HCT116 (cell line): Measurements from ENCODE around the gene OR10A6. TPM values are rescaled to one million over a fixed set of nuclear protein-coding genes. Genes with fewer than 3 reads are reported as not detected.

Experiments used
- ATAC-seq: fragments of 200-7000 bp; cut with Tn5 transposase; 2 replicates; pipeline ENCODE4 v1.9.1; 2020; ENCODE audit warnings: mild to moderate bottlenecking, moderate library complexity
- BruUV-seq: library from RNA; stranded (reverse); fragments of 400-500 nt; replicated peaks from 2 replicates; lab custom pipeline; 2021; lab: Mats Ljungman, UMichigan
- CTCF ChIA-PET: fragments of 300-600 bp; sonication (Branson Sonifier 250); formaldehyde crosslinking; loops from one replicate; lab custom pipeline; 2021; ENCODE audit warnings: antibody characterized with exemption; lab: Charles Lee
- POLR2A ChIA-PET: fragments of 300-600, 350-600 bp; sonication (Branson Sonifier 250); formaldehyde crosslinking; loops from one replicate; lab custom pipeline; 2021; ENCODE audit warnings: antibody characterized with exemption; lab: Charles Lee
- RAD21 ChIA-PET, 2 experiments: fragments of 300-600 bp; sonication (Branson Sonifier 250); formaldehyde crosslinking; loops; one replicate each; lab custom pipeline; 2023; ENCODE audit warnings: low total read pairs in 2 of 2; ENCODE audit not compliant: uncharacterized antibody in 2 of 2, unreplicated experiment in 2 of 2, low non-redundant PET in 1 of 2; lab: Charles Lee
- DNase-seq: peaks from one replicate; pipeline ENCODE4 v3.0.0-alpha.2; 2010; ENCODE audit warnings: low read depth, low spot score
- H2AFZ ChIP-seq: fragments of 200-600 bp; shearing (Covaris generic), sonication (generic); 2 replicates; pipeline ENCODE4 v1.6.1; 2017; ENCODE audit warnings: low read depth, mixed run types, mixed read lengths, antibody characterized with exemption, low read length; ENCODE audit not compliant: poor library complexity, severe bottlenecking
- H3K27ac ChIP-seq: 2 replicates; pipeline ENCODE4 v1.5.1; 2012; ENCODE audit warnings: low read depth, low read length
- H3K27me3 ChIP-seq: fragments of 200-600 bp; sonication (generic); 2 replicates; pipeline ENCODE4 v1.6.1; 2016; ENCODE audit warnings: mixed run types, low read length, mixed read lengths; ENCODE audit not compliant: insufficient read depth
- H3K36me3 ChIP-seq, 2 experiments: fragments of 200-500 bp in 1 of 2; fragments of 200-600 bp in 1 of 2; sonication (Bioruptor generic) in 1 of 2; sonication (generic) in 1 of 2; 2 replicates each; pipeline versions ENCODE4 v1.5.1 to v1.6.1; 2014 to 2016; ENCODE audit warnings: low read length in 2 of 2, inconsistent platforms in 1 of 2, mixed read lengths in 1 of 2, mixed run types in 1 of 2; ENCODE audit not compliant: insufficient read depth in 2 of 2, control insufficient read depth in 1 of 2
- H3K4me1 ChIP-seq, 2 experiments: fragments of 200-600 bp in 1 of 2; sonication (generic) in 1 of 2; 2 replicates each; pipeline versions ENCODE4 v1.5.1 to v1.6.1; 2012 to 2017; ENCODE audit warnings: low read length in 2 of 2, inconsistent platforms in 1 of 2, mild to moderate bottlenecking in 1 of 2, mixed read lengths in 1 of 2, mixed run types in 1 of 2, moderate library complexity in 1 of 2; ENCODE audit not compliant: insufficient read depth in 2 of 2, control insufficient read depth in 1 of 2
- H3K4me2 ChIP-seq: fragments of 200-600 bp; sonication (generic); 2 replicates; pipeline ENCODE4 v1.6.1; 2017; ENCODE audit warnings: mixed run types, low read length, mixed read lengths
- H3K4me3 ChIP-seq, 2 experiments: fragments of 200-600 bp in 1 of 2; sonication (generic) in 1 of 2; replicated peaks in 1 of 2; 2 replicates each; pipeline ENCODE4 v1.5.1; 2011 to 2016; ENCODE audit warnings: low read length in 2 of 2, control low read depth in 1 of 2, low read depth in 1 of 2, mild to moderate bottlenecking in 1 of 2, mixed read lengths in 1 of 2, mixed run types in 1 of 2
- H3K79me2 ChIP-seq: fragments of 200-600 bp; sonication (generic); 2 replicates; pipeline ENCODE4 v1.6.1; 2017; ENCODE audit warnings: mild to moderate bottlenecking, mixed run types, low read length, moderate library complexity, mixed read lengths; ENCODE audit not compliant: insufficient read depth
- H3K9ac ChIP-seq: fragments of 200-600 bp; sonication (generic); 2 replicates; pipeline ENCODE4 v1.6.1; 2016; ENCODE audit warnings: low read length, mixed read lengths
- H3K9me2 ChIP-seq: fragments of 200-600 bp; sonication (generic), shearing (Covaris generic); 2 replicates; pipeline ENCODE4 v1.6.1; 2017; ENCODE audit warnings: mixed run types, mild to moderate bottlenecking, moderate library complexity; ENCODE audit not compliant: insufficient read depth
- H3K9me3 ChIP-seq, 2 experiments: fragments of 200-500 bp in 1 of 2; fragments of 200-600 bp in 1 of 2; sonication (Bioruptor generic) in 1 of 2; sonication (generic) in 1 of 2; 2 replicates each; pipeline ENCODE4 v1.6.1; 2014 to 2017; ENCODE audit warnings: low read length in 2 of 2, mixed read lengths in 2 of 2, inconsistent platforms in 1 of 2, low read depth in 1 of 2, mild to moderate bottlenecking in 1 of 2, mixed run types in 1 of 2, moderate library complexity in 1 of 2; ENCODE audit not compliant: control insufficient read depth in 1 of 2, insufficient read depth in 1 of 2
- H4K20me1 ChIP-seq: fragments of 200-600 bp; sonication (generic), shearing (Covaris generic); 2 replicates; pipeline ENCODE4 v1.6.1; 2017; ENCODE audit warnings: mixed run types, mild to moderate bottlenecking, moderate library complexity; ENCODE audit not compliant: insufficient read depth
- CBX3 ChIP-seq: IDR thresholded peaks from 2 replicates; pipeline ENCODE4 v1.6.1; 2012; ENCODE audit warnings: low read depth
- POLR2A ChIP-seq: IDR thresholded peaks from 2 replicates; pipeline ENCODE4 v1.7.0; 2011; ENCODE audit warnings: borderline replicate concordance; ENCODE audit not compliant: insufficient read depth, insufficient read length; ENCODE audit errors: extremely low read depth
- SRF ChIP-seq: IDR thresholded peaks from 2 replicates; pipeline ENCODE4 v1.6.1; 2012; ENCODE audit warnings: low read depth
- intact Hi-C: fragments of 100-400 bp; cut with micrococcal nuclease; formaldehyde crosslinking; loops from 2 replicates; pipeline ENCODE4 v1.10.0; 2022
- total RNA-seq: library from RNA; stranded (reverse); gene quantifications from one replicate; pipeline ENCODE4 v1.2.1, GENCODE V29; 2021; ENCODE audit not compliant: unreplicated experiment
- TF ChIP-seq, protein P1 (sequence below): IDR thresholded peaks from 2 replicates; pipeline ENCODE4 v1.6.1; 2012; ENCODE audit warnings: low read depth

Gene OR10A6
- total RNA-seq, 1 experiment from 2014 or later = not detected

DNA sequence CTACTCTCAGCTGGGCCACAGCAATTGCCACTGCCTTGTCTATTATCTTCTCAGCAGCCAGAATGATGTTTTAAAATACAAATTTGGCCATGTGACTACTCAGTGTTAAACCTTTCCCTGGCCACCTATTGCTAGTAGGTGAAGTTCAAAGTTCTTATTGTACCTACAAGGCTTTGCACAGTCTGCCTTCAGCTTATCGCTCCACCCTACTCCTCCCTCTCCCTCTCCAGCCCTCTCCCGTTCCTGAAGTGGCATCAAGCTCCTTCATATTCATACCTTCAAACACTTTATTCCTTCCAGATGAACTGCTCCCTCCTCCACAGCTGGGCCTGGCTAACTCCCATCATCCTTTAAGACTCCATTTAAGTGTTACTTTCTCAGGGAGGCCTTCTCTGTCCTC lies 37.3 kb downstream of the OR10A6 start:
- POLR2A ChIA-PET = no interaction called here
- no TSS peak for BruUV-seq
- H3K79me2 ChIP-seq = no peaks in the 10 kb centered on the region

More for the DNA sequence above, 37.3 kb downstream of the OR10A6 start:
- Histone ChIP-seq H3K4me2 (no peak overlapping the region), H4K20me1 (no peaks in the 10 kb centered on the region), H3K27me3 (peaks cover 30% of the 10 kb centered on the region)
- TF ChIP-seq SRF = no peak
- TF ChIP-seq, protein P1, sequence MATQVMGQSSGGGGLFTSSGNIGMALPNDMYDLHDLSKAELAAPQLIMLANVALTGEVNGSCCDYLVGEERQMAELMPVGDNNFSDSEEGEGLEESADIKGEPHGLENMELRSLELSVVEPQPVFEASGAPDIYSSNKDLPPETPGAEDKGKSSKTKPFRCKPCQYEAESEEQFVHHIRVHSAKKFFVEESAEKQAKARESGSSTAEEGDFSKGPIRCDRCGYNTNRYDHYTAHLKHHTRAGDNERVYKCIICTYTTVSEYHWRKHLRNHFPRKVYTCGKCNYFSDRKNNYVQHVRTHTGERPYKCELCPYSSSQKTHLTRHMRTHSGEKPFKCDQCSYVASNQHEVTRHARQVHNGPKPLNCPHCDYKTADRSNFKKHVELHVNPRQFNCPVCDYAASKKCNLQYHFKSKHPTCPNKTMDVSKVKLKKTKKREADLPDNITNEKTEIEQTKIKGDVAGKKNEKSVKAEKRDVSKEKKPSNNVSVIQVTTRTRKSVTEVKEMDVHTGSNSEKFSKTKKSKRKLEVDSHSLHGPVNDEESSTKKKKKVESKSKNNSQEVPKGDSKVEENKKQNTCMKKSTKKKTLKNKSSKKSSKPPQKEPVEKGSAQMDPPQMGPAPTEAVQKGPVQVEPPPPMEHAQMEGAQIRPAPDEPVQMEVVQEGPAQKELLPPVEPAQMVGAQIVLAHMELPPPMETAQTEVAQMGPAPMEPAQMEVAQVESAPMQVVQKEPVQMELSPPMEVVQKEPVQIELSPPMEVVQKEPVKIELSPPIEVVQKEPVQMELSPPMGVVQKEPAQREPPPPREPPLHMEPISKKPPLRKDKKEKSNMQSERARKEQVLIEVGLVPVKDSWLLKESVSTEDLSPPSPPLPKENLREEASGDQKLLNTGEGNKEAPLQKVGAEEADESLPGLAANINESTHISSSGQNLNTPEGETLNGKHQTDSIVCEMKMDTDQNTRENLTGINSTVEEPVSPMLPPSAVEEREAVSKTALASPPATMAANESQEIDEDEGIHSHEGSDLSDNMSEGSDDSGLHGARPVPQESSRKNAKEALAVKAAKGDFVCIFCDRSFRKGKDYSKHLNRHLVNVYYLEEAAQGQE = no peak
- TF ChIP-seq CBX3 = no peak
- TF ChIP-seq POLR2A = no peak
- TF ChIP-seq, all 23 proteins: peak for 0
- intact Hi-C loops = loop anchor here (10.0 kb wide), 1 partner anchor 201 kb away; no protein-coding TSS in a partner anchor
- ChIA-PET CTCF (interaction anchor here (2.3 kb wide), 1 partner anchor 93 kb away, joined by 22 read pairs; the partner anchor contains the start of gene EIF3F), RAD21 (no interaction called here)
- Histone ChIP-seq H3K9me2 (no peaks in the 10 kb centered on the region), H3K4me3 (no peak overlapping the region), H3K4me1 (no peaks in the 10 kb centered on the region), H3K9me3 (no peaks in the 10 kb centered on the region), H3K27ac (no peak overlapping the region), H3K36me3 (no peaks in the 10 kb centered on the region), H3K9ac (no peak overlapping the region), H2AFZ (no peak overlapping the region)
- no peak for DNase-seq
- no peak for ATAC-seq
